EH (cell line): ENCODE results near the gene PID1.

Experiments
- DNase-seq: peaks from one replicate; pipeline ENCODE4 v3.0.0-alpha.2; 2015; ENCODE audit warnings: low read depth

The PID1 gene, protein sequence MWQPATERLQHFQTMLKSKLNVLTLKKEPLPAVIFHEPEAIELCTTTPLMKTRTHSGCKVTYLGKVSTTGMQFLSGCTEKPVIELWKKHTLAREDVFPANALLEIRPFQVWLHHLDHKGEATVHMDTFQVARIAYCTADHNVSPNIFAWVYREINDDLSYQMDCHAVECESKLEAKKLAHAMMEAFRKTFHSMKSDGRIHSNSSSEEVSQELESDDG

DNA sequence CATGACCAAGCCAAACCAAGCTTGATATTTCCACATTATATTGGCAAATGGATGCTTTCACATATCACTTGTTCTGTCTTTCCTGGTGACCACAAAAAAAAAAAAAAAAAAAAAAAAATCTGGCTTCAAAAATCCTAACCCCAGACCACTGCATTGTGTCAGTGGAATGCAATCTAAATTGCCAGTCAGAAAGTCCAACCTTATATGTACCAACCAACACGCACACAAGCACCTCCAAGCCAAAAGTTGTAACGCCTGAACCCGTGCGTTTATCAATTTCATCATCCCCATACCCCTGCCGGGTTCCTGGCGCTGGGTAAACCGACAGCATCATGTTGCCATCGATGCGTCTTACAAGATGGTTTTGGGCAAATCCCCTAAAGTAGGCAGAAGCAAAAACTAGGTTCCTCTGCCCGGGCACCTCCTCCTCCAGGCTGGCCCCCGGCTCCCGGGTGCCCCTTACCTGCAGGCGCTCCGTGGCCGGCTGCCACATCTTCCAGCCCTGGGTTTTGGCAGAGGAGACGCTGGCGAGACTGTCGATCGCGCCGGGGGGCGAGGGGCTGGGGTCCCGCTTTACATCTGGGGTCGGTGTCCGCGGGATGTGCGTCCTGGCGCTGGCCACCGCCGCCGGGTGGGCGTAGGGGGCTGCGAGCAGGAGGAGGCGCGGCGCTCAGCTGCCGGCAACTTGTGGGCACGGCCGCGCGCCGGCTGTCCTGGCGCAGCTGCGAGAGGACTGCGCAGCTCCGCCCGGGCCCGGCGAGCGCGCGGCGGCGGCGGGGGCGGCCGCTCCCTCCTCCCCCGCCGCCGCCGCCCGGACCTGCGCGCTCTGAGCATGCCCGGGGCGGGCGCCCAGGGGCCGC is at the start of gene PID1:
TSS of gene PID1 (minus strand) at position 737 of the 860 bp plus-strand sequence. CDS start at position 493, 244 bp downstream.
- DNase-seq = peak; percentile 62

DNA sequence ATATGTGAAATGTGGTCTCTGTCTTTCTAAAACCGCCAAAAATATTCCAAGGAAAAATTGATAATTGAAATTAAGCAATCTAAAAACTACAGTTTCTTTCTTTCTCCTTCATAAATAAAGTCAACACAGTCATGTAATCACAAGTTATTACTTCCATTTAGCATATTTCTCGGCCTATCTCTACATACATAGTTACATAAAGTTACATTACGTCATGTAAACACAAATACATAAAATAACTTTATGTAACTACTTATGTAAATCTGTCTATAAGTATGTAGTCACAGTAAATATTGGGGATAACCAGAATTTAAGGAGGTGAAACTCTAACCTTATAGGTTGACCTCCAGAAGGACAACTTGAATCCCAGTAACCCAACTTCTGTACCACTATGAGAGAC is 48.5 kb upstream of the PID1 start:
- no peak for DNase-seq

DNA sequence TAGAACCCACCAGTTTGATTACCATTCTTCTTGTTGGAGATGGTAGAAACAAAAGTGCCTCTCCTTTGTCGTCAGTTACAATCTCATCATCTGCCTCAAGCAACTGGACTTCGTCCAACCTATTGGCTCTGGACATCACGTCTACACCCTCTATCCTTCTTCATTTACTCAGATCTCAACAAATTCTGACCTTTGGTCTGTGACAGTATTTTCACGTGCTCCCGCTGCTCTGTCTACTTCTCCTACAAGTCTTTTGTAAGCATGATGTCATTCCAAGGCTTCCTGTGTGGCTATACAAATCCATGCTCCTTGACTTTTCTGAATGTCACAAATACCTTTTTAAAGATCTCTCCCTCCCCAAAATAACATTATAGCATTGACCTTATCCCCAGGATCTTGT is 43.0 kb upstream of the PID1 start:
- DNase-seq = peak; percentile 4

DNA sequence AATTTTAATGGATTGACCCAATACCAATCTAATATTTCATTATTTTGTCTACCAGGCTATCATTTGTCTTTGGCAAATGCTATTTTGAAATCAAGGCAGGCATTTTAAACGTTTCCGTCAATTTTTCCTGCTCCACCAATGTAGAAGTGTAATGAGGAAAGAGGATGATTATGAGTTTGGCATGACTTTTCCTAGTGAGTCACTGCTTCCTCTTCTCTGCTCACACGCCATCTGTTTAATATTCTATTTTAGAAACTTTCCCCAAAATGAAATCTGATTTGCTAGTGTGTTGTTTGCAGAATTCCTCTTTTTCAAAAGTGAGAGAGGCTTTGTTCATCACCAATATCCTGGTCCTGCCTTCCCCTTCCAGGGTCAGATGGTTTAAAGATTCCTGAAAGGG is 42.5 kb upstream of the PID1 start:
- peak; percentile 63 for DNase-seq

DNA sequence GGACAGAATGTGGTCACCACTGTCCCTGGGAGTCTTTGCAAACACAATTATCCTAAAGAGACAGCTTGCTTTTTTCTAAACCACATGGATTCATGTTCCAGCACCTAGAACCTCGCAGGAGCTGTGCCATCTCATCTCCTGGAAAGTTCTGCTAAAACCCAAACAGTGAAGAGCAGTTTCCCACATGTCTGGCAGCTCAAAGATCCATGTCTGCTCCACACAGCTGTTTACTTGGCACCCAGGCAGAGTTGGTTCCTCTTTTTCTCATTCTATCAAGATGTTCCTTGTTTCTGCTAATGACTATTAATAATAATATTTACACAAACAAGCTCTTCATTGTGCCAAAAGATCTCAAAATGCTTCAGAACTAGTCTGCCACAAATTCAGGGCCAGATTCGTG is 30.1 kb upstream of the PID1 start:
- no peak for DNase-seq

DNA sequence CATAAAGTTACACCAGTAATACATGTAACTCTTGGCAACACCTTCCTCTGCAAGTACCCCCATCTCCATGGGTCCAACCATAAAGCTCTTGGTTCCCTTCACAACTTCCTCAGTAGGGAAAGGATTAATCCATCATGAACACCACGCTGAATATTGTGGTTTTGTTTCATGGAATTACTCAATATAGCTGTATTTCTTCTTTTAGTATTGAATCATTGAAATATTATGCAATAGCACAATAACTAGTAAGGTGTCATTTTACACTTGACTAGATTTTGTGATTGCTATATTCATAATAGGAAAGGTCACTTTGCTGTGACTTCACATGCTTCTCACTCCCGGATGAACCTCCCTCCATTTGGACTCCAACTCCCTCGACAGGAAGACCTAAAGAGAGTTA is 29.7 kb upstream of the PID1 start:
- no peak for DNase-seq

DNA sequence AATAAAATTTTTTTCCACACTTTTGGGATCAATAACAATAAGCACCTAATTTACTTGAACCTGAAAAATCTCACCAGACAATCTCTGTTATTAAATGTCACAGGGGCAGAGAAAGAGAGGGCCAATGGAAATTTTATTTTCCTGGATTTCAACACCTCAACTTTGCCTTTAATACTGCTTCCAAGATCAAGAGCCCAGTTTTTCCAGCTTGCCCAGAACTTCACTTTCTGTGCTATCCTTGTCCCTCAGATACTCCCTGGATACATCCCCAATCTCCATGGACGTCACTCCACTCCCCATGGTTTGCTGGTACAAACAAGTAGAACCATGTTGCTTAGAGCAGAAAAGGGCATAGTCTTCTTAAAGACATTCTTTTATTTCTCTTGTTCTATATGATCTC is 29.3 kb upstream of the PID1 start:
- DNase-seq = no peak

DNA sequence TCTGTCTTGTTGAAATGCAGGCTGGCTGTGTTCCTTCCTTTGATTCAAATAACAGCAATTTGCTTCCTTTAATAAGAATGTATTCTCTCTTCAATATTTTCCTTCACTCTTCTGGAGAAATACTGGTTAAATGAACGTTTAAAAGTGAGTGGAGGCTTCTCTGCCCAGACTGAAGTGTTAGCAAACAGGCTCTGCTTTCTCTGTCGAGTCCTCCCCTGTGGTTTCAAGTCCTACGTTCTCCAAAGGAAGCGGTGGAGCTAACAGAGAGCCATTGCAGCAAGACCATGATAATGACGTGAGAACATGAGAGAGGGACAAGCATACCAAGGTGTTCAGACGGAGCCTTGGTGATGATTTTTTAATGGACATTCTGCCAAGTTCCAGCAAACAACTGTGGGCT is 26.2 kb upstream of the PID1 start:
- DNase-seq = no peak

DNA sequence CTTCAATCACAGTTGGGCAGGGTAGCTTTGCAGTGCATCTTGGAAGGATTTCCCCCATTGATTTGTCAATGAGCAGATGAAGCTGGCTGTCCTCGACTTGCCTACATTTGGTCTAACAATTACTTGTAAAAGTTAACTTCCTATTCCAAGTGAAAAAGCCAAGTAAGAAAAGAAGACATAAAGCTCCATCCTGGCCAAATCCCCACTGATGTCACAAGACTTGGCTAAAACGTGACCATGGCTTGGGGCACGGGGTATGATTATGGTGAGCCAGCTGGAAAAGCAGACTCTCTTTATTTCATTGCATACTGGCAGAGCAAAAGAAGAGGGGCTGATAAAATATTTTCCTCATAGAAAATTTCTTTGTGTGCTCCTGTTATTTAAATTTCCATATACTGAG is 25.4 kb upstream of the PID1 start:
- DNase-seq = no peak

DNA sequence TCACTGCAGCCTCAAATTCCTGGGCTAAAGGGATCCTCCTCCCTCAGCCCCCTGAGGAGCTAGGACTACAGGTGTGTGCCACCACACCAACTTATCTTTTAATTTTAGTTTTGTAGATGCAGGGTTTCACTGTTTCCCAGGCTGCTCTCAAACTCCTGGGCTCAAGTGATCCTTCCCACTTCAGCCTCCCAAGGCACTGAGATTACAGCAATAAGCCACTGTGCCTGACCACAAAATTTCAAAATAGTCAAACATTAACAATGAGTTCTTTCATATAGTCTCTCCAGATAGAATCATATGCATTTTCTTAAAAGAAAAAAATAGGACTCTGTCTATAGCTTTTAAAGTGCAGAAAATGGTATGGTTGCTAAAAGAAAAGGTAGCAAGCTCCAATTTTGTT is 24.9 kb upstream of the PID1 start:
- no peak for DNase-seq

DNA sequence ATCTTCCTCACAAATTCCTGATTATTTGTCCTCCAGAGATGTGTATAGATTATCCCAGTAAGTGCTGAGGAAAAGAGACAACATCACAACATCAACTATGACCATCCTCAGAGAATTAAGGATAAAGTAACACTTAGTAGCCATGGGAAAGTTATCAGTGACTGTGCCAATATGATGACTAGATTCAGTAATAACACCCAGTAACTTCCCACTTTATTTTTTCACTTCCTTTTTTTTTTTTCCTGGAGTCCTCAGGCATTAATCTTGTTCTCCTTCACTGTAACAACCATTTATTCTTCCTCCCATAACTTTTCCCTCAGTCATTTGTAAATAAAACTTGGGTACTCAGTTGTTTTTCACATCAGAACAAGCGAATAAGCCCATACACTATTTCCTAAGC is 16.7 kb upstream of the PID1 start:
- DNase-seq = no peak

DNA sequence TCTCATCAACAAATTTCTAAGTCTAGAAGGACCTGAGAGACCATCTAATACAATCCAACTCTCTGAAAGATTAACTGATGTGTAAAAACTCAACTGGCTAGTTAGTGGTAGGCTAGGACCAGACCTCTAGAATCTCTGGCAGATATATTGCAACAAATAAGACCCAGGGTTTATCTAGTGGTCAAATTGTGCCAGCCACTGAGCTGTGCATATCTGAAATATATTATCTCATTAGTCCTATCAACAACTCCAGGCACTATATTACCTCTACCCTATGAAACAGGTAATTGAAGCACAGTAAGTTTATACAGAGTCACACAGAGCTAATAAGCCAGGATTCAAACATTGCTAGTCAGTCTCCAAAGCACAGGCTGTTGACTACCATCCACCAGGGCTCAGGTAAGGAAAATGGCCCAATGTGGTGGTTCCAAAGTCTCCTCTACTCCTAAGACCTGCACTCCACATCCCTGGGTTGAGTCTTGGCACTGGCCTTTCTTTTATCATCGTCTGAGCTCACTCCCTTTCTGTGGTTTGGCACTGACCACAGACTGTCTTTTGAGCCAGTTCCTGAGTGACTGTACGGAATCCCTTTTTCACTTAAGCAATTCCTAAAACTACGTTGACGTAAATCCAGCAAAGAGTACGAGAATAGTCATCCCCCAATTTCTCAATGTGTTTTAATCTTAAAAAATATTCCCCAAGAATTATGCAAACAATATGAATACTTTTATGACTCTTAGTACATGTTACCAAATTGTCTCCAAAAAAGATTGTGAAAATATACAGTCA is 11.9 kb upstream of the PID1 start:
- DNase-seq = peak; percentile 79

DNA sequence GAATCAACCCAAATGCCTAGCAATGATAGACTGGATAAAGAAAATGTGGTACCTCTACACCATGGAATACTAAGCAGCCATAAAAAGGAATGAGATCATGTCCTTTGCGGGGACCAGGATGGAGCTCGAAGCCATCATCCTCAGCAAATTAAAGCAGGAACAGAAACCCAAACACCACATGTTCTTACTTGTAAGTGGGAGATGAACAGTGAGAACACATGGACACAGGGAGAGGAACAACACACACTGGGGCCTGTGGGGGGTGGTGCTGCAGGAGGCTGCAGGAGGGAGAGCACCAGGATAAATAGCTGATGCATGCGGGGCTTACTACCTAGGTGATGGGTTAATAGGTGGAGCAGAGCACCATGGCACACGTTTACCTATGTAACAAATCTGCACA is 8.4 kb upstream of the PID1 start:
- DNase-seq = no peak

DNA sequence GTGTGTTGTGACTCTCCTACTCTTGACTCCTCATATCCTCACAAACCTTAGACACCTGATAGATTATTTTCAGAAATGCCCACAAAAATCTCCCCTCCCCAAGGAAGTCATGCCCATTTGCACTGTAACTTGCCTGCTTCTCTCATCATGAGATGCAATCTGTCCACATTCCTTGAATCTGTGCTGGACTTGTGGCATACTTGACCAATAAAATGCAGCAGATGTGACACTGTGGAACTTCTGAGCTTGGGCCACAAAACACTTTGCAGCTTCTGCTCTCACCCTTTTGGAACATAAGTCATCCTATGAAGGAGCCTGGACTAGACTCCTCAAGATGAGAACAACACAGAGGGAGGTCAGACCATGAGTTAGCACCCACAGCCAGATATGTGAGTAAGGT is 4.4 kb upstream of the PID1 start:
- DNase-seq = peak; percentile 41

DNA sequence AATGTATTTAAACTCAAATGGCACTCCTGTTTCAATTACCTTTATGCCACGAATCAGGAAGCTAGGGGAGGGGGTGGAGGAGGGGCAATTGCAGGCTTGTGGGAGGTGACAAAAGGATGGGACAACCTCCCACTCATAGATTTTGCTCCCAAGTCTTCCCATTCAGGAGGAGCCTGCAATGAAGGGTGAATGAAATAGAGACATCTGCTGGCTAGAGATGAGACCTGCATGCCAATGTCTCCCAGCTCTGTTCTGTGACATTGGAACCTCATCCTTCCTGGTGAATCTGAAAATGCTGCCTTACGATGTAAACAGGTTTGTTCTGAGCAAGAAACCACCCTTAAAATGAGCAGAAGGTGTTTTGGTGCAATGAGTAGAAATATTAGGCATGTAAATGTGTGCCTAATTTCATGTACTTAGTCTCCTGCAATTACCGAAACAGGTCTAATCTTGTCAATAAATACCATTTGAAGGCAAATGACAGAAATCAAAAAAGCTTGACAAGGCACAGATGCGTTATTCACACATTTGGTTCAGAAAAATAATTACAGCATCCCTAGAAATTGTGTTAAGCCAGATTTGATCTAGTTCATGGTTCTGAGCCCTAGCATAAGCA is 2.7 kb upstream of the PID1 start:
- DNase-seq = peak; percentile 86

DNA sequence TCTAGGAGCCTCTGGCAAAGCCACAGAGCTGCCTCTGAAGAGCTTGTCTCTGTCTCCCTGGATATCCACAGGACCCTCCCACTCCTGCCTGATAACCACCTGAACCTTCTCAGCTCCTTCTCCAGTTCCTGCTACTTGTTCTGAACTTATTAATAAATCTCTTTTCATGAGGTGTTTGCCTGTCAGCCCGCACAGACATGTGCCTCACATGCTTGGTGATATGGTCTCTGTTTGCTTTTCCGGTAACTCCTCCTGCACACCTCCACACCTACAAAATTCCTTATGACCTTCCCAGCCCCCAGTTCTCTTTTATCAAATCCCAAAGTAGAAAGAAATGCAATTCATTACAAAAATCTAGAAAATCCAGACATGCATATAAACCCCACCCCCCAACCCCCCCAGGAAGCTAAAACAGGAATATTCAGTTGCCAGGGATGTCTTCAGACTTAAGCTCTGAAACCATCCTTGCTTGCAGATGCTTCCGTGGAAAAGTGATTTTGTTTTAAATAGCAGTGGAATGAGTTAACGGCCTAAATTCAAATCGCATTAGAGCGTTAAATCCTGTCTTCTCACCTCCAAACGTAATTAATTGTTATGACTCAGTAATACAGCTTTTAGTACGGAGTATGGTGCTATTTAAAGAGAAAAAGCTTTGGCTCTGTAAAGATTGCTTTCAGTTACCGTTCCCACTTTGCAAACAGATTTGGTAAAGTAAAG is 2.1 kb upstream of the PID1 start:
- DNase-seq = no peak

DNA sequence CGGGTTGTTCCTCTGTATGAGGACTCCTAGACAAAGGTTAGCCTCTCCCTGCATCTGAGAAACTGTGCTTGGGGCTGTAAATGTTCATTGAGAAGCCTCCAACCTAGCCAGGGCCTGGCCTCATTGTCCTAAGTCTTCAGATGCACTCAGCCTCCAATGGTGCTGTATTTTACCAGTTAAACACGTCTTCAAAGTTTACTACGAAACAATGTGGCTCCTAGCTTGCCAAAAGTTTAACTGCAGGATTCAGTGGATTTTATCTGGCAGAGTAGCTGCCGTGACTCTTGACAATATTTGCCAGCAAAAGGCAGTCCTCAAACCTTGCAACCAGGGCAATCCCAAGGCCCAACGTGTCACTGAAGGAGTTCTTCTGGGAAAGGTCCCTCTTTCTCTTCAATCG is 1.1 kb downstream of the PID1 start:
- no peak for DNase-seq

DNA sequence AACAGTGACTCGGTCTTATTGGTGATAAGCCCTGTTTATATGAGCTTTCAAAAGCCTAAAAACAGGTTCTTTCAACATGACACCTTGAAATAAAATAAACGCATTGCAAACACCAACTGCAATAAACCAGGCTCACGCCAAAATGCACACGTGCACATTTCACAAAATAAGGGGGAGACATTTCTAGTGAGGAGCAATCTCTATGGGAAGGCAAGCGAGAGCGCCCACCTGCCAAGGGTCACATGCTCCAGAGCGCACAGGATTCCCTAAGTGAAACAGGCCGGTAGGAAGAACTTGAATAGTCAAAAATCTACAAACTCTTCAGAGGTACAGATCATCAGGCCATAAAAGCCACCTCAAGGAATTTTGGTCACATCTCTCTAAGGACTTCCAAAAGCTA is 1.9 kb downstream of the PID1 start:
- DNase-seq = no peak

DNA sequence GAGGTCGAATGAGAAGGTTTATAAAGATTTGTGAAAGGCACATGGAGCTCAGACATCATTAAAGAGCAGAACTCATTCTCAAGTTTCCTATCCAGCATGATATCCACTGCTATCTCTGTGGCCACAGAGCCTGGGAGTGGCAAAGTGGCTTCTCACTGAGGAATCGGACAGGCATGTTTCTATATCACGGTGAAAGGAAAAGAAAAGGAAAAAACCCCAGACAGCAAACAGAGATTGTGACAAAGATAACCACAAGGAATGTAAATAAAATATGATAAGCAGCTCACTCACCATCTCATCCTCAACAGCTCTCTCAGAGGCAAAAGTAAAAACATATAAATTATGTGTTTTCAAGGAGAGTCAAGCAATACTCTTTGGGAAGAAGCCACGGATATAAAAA is 2.5 kb downstream of the PID1 start:
- DNase-seq = peak; percentile 75

DNA sequence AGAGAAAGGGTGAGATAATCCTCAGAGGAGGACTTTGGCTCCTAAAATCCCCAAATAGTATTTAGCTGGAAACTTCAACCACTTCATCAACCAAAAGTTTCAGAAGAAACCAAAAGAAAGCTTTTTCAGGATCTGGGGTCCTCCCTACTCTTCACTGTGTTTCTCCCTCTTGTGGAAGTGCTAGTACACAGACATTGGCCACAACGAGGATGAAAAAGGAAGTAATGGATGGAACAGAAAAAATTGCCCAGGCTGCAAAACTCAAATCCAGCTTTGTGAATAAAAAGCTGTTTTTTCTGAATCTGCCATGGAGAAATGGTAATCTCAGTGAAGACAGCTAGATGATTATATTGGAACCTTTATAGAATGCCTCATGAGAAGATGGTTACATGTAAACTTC is 4.0 kb downstream of the PID1 start:
- DNase-seq = no peak

DNA sequence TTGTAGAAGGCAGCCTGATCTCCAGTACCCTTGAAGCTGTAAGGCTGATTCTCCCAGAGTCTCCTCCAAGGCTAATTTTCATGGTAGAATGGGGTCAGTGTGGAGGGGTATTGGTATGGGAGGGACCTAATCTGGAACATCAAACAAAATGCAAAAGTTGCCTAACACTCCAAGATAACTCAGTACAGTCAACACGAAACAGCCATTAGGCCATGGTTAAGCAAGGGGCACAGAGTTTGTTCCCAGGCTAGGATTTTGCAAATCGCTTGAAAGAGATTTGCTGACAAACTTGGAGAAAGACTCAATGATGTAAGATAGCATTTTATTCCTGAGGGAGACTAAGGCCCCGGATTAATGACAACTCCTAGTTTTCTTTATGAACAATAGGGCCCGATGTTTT is 5.4 kb downstream of the PID1 start:
- DNase-seq = no peak

DNA sequence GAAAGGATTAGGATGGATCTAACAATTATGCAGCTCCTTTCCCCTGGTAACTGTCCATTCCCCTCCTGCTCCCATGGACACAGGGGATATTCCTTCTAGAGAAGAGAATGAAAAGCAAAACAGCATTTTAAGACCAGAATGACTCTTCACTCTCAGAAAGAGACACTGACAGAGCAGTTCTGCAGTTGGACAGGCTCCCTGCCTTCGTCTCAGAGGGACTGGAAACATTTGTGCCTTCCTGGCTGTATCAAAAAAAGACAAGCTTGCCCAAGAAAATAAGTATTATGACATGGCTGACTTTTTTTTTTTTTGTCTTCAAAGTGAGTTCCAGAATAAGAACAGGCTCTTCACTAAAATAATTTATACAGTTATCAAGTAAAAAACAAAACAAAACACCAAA is 9.5 kb downstream of the PID1 start:
- DNase-seq = no peak
